GM18858 (cell line): ENCODE data around the gene BACH2.
A peak's percentile ranks its signal among the peaks of the same experiment; 100 is the strongest.
"Not testable (repeated sequence)": the region's sequence is repeated elsewhere in the genome, so short reads cannot be mapped to it uniquely, and the experiment has no call there.

Source experiments
- ATAC-seq: cut with Tn5 transposase; IDR thresholded peaks from one replicate; pipeline ENCODE4 v1.9.1; 2021; ENCODE audit not compliant: unreplicated experiment

The BACH2 gene

DNA sequence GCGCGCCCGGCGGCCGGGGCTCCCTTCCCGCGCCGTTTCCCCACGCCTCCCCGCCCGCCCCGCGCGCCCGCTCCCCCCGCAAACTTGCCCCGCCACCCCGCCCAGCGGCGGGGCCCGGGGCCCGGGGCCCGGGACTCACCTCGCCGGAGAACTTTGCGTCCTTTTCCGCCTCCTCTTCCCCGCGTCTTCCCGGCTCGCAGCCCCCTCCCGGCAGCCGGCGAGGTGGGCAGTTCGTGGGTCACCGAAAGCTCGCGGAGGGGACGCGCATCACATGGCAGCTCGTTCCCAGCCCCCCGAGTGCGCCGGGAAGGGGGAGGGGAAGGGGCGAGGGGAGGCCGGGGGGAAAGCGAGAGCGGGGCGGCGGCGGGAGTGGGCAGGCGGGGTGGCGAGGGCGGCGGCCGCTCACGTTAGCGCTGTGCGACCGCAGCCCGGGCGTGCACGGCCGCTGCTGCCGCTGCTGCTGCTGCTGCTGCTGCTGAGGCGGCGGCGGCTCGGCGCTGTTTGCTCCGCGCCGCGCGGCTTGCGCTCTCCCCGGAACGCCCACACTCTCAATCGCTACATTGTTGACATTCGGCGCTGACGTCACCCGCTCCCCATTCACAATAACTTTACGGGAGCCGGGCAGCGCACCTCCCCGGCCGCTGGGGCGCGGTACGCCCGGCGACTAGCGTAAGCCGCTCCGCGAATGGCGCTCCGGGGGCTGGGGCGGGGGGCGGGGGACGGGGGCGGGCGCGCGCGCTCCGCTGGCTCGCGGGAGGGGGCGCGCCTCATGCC lies at the start of gene BACH2:
Gene BACH2 (minus strand): TSS at position 503 of the 774 bp plus-strand sequence. CDS start 287,999 bp downstream, outside the sequence.
- peak; percentile 61 for ATAC-seq

DNA sequence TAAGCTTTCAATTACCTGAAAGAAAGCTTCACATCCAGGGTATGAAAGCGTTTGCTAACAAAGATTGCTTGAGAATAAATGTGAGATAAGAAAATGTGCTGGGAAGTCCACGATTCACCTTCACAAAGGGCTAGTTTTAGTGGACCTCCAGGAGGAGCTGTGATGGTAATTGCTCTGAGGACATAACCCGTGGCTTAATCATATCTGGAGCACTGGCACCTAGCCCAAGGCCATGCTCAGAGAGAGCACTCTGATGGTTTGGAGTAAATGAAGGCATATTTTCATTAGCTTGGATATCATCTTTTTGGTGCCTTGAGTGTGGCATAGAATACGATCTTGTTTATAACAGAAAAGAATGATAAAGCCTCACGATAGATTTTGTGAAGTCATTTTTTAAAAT lies 46.9 kb upstream of the BACH2 start:
- no peak for ATAC-seq

DNA sequence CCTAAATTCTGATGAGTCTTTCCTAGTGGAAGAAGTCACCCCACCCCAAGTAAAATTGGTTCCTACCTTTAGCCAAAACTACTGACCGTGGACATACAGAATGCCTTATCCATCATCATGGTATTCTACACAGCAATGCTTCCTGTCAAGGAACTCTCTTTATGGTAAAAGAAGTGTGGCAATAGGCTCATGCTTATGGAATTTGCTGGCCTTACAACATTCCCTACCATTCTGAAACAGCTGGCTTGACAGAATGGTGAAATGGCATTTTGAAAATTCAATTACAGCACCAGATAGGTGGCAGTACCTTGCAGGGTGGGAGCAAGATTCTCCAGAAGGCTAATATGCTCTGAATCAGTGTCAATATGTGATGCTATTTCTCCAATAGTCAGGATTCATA lies 41.8 kb upstream of the BACH2 start:
- no peak for ATAC-seq

DNA sequence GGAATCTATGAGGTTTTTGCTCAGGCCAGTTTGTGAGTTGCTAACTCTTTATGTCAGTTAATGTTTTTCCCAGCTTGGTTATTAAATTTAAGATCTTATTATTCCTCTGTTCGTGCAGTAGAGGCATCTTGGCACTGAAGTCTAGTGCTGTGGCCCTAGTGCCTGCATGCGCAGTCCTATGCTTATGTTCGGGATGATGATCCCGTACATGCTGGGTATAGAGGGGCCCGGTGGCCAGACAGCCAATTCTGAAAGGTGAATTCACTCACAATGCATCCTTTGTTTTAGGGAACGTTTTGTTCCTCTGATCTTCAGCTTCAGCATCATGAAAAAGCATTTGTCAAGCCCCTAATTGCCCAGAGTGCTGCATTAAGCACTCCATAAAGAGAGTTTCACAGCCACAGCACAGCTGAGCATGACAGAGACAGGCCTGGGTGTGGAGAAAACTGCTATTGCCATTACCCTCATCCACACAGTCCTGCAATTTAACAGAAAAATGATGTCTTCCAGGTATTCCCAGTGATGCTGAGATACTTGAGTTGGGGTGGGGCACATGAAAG lies 39.8 kb upstream of the BACH2 start:
- ATAC-seq = no peak

DNA sequence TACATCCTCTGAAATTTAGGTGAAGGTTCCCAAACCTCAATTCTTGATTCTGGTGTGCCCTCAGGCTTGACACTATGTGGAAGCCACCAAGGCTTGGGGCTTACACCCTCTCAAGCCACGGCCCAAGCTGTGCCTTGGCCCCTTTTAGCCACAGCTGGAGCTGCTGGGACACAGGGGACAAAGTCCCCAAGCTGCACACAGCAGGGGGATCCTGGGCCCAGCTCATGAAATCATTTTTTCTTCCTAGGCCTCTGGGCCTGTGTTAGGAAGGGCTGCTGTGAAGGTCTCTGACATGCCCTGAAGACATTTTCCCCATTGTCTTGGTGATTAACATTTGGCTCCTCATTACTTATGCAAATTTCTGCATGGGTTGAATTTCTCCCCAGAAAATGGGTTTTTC lies 37.3 kb upstream of the BACH2 start:
- no peak for ATAC-seq

DNA sequence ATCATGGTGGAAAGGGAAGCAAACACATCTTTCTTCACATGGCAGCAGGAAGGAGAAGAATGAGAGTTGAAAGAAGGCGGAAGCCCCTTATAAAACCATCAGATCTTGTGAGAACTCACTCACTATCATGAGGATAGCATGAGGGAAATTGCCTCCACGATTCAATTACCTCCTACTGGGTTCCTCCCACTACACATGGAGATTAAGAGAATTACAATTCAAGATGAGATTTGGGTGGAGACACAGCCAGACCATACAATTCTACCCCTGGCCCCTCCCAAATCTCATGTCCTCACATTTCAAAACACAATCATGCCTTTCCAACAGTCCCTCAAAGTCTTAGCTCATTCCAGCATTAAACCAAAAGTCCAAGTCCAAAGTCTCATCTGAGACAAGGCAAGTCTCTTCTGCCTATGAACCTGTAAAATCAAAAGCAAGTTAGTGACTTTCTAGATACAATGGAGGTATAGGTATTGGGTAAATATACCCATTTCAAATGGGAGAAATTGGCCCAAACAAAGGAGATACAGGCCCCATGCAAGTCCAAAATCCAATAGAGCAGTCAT lies 36.4 kb upstream of the BACH2 start:
- ATAC-seq = not testable (repeated sequence)

DNA sequence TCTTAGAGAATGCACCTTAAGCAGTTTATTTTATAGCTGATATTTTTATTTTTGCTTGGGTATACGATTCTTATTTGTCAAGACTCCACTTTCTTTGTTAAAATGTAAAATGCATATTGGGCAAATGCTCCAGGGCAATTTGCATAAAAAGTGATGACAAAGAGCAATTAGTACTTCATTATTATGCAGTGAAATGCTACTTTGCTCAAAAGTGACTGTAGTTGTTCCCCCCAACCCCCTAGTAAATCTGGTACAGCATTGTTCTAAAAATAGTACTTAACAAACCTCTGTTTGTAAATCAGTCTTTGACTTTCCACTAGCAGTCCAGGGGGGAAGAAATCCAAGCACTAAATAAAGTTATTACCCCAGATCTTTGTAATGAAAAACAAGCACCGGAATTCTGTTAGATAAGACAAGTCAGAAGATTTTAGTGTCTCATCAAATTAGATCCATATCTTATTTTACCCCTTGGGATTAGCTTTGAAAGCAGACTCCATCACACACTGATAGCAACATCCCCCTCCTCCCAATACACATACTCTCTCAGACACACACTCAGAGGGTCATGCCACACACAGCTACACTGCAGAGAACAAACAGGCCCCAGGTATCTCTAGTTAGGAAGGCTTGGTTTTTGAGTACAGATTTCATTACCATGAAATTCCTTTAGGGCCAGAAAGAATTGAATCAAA lies 32.9 kb upstream of the BACH2 start:
- no peak for ATAC-seq

DNA sequence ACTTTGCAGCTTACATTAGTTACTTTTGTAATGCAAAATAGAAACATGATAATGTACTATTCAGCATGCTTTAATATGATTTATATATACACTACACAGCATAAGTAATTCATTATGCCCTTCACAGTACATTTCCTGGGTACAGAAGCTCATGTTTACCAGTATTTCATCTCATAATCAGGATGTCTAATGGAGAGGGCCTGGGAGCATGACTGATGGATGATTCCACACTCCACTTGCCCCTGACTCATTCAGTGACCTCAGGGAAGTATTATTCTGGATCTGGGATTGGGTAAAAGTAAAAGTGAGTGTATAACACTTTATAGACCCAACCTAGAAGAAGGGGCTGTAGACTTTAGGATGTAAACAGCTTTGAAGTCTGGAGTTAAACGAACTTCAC lies 31.4 kb upstream of the BACH2 start:
- ATAC-seq = no peak

DNA sequence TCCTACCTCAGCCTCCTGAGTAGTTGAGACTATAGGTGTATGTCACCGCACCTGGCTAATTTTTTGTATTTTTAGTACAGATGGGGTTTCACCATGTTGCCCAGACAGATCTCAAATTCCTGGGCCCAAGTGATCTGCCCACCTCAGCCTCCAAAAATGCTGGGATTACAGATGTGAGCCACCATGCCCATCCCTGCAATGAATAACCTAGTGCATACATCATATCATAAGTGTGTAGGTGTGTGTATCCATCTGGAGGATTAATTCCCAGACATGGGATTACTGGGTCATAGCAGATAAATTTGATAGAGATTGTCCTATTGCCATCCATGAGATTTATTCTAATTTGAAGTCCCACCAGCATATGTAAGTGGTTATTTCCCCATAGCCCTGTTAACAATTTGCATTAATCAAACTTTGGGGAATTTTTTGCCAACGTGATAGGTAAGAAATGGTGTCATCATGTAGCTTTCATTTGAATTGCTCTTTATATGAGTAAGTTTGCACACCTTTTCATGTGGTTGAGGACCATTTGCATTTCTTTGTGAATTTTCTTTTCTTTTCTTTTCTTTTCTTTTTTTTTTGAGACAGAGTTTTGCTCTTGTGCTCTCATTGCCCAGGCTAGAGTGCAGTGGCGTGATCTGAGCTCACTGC lies 29.9 kb upstream of the BACH2 start:
- no peak for ATAC-seq

DNA sequence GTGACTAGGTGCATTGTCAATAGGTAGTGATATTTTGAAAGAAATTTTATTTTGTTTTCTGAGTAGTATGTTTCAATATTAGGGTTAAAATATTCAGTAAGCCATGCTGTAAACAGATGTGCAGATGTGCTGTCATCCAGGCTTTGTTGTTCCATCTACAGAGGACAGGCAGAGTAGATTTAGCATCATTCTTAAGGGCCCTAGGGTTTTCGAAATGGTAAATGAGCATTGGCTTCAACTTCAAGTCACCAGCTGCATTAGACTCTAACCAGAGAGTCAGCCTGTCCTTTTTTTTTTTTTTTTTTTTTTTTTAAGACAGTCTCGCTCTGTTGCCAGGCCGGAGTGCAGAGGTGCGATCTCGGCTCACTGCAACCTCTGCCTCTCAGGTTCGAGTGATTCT lies 27.1 kb upstream of the BACH2 start:
- no peak for ATAC-seq

DNA sequence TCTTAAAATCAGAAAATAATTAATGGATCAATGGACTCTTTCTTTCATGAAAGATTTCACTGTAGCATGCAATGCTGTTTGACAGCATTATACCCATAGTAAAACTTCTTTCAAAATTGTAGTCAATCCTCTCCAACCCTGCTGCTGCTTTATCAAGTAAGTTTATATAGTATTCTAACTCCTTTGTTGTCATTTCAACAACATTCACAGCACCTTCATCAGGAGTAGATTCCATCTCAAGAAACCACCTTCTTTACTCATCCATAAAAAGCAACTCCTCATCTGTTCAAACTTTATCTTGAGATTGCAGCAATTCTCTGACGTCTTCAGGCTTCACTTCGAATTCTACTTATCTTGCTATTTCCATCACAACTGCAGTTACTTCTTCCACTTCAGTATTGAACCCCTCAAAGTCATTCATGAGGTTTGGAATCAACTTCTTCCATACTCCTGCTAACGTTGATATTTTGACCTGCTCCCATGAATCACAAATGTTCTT lies 26.4 kb upstream of the BACH2 start:
- no peak for ATAC-seq

DNA sequence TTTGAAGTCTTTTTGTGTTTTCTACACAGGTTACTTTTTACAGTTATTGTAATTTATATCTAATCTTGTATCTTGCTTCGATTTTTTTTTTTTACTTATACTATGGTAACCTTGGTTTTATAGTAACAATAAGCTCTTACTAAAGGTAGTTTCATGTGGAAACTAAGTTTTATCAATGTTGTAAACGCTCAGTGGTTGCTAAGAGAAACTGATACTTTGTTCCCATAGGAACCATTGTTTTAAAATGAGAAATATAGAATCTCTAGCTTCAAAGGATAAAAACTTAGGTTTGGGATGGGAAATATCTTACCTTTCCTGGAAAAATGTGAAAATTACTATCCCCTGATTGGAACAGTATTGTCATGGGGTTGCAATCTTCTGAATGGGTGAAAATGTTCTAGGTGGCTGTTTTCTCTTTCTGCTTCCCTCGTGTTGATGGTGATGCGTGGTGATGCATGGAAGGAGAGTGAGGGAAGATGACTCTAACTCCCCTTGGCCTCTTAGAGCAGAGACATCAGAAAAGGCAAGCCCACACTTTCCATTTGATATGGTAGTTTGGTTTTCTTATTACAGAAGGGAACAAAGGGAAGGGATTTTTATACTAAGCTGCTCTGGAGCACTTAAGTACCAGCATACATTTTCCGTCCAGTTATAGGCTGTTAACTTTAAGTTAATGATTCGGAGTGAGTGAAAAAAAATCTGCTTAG lies 23.5 kb upstream of the BACH2 start:
- no peak for ATAC-seq

DNA sequence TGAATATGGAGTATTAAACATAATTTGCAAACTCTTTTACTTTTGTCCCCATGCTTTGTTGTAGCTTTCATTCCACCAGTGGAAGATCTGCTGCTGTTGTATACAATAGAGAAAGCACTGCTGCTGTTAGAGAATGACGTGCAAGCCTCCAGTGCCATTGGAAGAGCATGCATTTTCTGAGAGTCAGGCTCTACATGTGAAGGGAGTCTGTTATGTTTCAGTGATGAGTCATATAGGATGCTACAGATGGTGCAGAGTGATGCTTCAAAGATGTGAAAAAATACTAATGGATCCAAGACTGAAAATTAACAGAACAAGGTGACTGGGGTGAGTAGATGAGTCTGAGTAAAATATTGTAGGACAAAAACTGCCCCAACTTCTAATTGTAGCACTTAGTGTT lies 22.4 kb upstream of the BACH2 start:
- ATAC-seq = no peak

DNA sequence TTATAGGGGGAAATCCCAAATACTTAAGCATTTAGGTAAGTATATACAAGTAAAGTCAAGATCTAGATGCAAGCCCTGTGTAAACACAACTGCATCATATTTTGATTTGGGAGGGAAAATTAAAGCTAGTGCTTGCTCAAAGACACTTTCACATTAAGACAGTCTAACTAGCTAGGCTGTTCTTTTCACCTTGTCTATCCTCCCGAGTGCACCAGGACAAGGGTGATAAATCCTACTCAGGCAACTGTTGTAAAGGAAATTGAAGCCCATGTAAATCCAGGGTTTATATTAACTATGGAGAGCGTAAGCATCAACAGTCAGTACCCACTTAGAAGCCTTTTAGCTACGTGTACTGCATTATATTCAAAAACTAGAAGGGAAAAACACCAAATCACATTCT lies 19.3 kb upstream of the BACH2 start:
- no peak for ATAC-seq

DNA sequence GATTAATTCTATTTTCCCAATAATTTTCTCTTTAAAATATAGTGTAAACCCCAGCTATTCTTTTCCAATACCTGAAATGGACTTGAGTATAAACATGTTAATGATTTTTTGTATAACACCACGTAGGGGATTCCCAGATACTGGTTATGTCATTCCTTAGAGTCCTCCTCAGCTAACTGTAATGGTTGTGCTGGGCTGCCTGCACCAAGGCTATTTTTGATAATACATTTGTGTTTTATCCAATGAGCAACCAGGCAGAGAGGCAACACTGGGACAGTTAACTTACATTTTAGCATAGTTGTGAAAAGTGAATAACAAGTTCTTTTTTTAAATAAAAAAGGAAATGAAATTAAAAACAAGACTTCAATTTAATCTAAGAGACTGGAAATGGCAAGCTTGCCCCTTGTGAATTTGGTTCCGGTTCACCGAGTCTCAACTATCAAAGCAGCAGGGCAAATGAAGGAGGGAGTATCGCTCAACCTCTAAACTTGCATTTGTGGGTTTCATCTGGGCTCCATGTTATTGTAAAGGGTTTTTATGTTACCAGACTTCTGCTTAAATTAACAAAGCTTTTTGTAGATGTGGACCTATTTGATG lies 18.8 kb upstream of the BACH2 start:
- no peak for ATAC-seq

DNA sequence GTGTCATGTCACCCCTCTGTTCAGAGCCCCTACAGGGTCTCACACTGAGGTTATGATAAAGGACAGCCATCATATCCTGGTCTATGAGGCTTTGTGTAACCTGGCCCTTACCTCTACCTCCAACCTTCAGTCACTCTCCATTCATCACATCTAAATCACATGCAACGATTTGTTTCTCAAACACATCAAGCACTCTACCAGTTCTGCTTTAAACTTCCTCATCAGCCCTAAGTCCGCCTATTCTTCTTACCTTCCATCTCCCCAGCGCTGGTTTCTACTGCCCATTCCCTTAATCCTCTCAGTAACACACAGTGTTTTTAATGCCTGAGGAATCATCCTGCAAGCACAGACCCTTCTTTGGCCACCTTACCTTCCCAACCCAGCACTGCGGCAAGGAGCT lies 17.9 kb upstream of the BACH2 start:
- no peak for ATAC-seq

DNA sequence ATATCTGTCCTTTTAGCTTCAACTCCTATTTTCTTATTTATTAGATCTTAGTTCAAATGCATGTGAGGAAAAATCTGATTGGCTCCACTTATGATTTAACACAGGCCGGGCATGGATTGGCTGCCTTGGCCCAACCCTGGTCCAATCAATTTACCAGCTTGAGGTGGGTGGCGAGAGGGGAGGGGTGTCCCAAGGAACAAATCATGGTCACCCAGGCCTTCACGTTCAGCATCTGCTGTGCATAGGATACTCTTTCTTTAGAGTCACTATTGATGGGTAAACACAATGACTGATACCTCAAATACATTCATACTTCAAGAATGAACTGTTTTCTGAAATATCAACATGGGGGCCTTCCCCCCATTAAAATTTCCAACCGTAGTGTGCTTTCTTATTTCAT lies 14.9 kb upstream of the BACH2 start:
- no peak for ATAC-seq

DNA sequence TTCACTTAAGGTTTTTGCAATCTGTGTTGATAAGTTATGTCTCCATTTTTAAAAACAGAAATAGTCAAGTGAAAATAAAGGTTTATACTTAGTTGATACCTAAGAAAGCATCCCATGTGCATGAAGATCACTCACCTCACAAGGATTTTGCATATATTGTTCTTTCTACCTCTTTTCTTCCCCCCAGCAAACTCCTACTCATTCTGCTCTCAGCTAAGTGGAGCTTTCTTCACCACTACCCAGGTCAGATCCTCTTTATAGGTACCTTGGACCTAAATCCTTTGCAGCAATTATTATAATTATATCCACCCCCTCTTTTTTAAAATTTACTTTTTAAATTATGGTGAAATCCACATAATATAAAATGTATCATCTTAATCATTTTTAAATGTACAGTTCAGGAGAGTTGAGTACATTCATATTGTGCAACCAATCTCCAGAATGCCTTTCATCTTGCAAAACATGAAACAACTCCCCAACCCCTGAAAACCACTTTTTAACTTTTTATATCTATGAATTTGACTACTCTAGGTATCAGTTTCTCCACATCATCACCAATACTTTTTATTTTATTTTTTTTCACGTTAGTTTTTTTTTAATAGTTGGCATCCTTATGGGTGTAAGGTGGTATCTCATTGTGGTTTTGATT lies 9.3 kb upstream of the BACH2 start:
- no peak for ATAC-seq

DNA sequence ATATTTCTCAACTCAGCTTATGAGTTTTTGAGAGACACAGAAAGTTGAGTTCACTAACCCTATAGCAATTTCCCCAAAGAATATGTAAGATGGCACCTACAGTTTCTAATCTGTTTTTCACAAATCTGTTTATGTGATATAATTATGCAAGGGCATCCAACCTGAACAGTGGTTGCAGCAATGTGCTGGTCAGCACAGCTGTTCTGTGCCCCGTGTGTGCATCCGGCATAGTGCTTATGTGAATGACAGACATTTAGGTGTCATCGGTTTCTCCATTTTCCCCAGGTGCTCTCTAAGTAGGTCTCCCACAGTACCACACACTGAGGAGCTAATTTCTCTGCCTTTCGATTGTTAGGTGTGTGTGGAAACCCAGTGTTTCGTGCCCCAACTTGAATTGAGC lies 7.7 kb upstream of the BACH2 start:
- ATAC-seq = peak; percentile 51

DNA sequence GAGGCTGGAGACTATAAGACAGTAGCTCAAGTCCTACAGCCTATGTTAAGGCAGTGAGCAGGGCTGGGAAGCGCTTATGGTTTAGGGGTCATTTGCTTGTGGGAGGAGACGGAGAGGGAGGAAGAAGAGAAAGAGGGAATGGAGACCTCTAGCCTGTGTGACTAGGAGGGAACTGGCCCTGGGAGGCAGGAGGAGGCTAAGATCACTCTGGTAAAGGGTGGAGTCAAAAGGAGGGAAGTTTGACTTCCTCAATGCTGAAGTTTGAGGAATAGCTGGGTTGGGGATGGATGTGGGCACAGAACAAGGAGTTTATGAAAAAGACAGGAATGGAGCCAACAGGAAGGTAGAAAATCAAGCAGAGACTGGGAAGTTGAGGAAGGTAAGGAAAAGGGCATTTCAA lies 6.4 kb upstream of the BACH2 start:
- ATAC-seq = no peak
